ENCODE measurements around the gene DPYSL3.

Gene DPYSL3

DNA sequence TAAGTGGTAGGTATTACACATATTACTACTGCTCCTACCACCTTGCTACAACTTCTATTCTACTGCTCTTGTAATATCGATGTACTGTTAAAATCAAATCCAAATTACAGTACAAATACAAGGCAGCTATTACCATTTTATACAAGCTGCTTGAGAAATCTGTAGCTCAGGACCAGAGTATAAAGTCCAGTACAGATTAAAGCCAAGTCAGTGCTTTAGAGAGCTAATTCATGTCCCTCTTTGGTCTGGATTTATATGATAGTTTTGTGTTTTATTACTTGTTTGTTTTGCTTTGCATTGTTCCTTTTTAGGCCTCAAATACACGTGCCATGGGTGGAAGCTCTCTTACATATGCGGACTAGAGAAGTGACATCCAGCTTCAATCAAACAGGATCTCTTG lies 75.8 kb downstream of the DPYSL3 start:
- DNase-seq = no peak

DNA sequence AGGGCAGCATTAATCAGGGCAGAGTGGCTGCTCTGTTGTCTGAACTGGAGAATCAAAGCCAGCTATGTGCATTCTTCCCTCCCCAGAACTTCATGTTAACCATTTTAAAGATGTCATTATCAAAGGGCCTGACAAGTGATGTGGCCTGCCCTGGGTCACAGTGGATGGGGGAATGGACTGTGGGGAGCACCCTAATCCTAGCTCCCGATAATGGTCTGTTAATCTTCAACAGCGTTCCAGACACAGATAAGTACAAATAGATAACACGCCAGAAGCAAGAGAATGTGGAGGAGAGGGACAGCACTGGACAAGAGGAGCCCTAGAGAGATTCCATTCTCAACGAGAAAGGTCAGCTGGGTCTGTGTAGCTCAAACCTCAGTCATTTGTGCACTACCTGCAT lies 77.5 kb downstream of the DPYSL3 start:
- DNase-seq = no peak

DNA sequence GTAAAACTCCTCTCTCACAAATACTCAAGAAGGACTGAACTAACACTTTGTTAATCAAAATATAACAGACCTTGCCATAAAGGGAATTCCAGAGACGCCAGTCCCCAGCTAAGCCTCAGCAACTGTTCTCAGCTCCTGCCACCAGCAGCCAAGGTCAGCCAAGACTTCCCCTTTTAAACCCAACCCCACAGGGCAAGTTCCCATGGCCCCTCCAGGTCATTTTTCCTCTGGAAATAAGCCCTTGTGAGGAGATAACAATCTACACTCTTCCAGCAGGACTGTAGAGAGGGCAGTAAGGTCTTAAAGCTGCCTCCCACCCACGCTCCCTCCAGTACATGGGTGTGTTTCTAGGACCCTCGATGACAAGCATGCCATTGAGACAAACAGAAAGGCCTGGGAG lies 78.3 kb downstream of the DPYSL3 start:
- no peak for DNase-seq

DNA sequence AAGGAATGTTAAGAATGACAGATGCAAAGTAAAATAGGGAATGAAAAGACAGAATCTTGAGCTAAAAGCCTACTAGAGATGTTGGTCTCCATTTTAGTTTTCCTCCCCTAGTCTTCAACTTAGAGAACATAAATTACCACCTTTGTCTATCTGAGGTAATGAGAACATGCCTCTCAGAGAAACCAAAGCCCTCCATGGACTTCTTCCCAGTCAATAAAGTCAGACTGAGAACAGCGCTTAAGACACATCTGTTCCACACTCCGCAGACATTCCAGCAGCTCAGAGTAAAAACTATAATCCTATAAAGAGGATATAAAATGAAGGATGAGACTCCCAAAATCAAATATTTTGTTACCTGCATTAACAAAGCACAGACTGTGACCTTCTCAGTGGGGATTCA lies 79.2 kb downstream of the DPYSL3 start:
- no peak for DNase-seq

DNA sequence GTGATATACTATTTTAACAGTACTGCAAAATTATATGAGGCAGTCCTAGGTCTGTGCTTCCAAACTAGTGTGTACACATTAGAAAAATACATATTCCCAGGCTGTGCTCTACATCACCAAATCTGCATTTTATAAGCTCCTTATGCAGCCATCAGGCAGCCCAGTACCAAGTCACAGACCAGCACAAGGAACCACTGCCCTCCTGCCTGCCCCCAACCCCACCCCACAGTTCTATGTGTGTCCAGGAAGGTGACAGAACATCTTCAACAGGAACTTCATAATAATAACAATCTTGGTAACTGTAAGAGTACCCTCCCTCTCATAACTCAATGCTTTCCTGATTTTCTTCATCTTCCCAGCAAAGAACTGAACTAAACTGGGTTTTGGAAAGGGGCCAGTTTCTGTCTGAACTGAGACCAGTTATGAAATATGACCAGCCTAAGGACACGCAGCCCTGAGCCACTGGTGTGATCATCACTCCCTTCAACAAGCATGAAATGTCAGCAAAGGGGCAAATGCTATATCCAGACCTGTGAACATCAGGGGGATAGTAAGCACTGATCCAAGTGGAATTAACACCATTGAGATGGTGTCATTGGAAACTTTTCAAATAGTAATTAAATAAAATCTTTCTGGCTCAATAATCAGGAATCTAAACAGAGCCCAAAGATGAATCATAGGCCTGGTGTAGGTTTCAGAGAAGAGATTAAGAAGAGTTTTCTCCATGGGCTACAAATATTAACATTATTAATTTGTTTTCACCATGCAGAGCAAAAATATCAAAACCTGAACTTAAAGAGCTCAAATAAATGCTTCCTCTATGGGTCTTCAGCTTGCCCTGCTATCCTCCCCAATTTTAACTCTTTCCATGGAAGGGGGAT lies 82.1 kb downstream of the DPYSL3 start:
- no peak for DNase-seq

DNA sequence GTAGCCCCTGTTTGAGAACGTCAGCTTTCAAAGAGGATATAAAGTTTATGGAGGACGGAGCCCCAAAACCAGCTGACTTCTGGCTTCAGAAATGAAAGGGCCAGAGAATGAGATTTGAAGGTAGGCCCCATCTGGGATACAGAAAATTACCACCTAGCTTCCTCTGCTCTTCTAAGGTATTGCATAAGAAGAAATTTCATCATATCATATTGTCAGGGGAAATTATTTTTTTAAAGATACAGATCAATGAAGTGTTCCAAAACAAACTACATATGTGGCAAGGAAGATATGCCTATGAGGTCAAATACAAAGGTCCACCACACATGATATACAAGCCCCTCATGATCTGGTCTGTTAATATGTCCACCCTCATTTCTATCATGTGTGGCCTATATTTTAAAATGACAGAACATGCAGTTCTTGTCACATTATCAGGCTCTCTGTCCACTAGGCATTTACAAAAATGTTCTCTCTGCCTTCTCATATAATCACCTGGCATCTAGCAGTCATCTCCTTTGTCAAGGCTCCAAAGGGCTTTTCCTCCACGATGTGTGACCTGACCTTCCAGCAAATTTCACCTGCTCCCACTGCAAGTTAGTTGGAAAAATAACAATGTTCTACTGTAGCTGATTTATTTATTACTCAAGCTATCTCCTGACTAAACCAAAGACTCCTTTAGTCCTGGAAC lies 83.1 kb downstream of the DPYSL3 start:
- DNase-seq = no peak

DNA sequence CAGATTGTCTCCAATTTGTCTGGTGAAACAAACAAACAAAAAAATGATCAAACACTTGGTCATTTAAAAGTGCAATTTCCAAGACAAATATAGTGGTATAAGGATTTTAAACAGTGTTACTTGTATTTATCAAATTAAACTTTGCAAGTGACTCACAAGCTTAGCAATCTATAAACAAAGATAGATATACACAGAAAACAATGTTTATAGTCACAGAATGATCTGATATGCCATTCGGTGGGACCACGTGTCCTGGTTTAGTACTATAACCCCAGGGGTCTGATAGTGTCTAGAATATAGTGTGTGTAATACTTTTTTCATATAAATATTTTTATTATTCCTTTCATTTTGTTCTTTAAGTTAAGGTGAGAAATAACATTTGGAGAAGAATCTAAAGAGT lies 91.3 kb downstream of the DPYSL3 start:
- DNase-seq = no peak

DNA sequence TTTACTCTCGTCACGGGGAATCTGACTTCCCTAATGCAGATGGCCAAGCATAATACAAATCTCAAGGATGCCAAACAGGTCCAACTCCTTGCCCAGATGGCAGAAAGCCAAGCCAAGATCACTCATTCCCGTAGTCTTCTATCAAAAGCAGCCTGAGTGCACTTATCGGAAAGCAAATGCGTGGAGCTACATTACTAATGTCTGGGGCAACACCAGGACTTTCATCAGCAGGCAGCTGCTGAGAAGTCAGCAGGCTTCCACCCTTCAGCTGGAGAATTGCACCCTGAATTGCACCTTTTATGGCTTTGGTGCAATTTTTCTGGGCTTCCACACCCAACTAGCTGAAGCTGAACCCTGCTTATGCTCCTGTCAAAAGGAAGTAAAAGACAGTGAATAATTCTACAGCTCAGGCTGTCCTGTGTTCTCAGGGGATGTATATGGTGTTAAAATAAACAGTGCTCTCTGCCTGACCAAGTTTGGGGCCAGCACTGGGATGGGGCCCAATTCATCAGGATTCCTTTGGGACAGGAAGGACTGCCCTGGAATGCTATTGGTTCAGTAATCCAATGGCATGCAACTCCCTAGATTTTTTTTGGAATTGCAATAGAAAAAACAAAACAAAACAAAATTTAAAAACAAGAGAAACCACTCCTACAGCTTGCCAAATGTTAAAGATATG lies 92.6 kb downstream of the DPYSL3 start:
- no peak for DNase-seq

DNA sequence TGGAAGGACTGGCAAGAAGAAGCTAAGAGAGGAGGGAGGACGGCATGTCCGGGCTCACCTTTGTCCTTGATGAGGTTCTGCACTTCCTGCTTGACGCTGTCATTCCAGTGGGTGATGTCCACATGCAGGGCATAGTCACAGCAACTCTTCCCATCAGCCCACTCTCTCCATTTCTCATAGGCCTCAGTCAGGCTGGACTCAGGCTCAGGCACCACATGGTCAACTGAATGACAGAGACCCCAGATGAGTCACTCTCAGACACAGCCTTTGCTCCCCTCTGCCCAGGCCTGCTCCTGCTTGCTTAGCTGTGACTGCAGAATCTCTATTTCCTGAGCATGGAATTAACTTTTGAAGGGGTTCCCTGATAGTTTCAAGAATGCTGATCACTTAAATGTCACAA lies 94.2 kb downstream of the DPYSL3 start:
- DNase-seq = no peak

DNA sequence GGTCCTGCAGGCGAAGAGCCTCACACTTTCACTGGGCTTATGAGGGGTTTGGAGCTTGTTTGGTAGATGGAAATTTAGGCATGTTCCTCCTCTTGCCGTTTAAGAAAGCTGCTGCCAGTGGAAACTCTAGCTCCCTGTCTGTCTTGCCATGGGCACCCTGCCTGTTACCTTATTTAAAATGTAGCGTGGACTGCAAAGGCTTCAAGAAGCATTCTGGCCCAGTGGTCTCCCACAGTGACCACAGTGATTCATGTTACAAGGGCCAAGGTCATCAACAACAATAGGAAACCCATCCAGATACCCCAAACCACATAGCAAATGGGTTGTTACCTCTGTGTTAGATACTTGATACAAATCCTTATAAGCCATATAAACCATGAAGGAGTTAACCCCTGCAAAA lies 96.6 kb downstream of the DPYSL3 start:
- no peak for DNase-seq

DNA sequence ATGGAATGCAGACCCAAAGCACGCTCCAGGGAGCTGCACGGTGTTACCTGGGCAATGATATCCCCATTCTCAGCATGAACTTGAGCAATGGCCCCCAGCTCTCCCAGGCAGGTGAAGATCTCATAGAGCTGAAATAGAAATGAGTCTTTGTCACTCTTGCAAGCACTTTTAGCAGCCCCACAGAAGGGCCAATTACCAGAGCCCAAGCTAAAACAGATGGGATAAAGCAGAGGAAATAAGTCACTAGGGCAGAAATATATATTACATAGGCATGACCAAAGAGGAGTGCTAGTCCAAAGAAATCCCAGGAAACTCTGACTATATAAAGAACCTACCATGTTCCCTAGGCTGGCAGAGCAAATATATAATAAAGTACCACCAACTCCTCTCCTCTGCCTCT lies 97.3 kb downstream of the DPYSL3 start:
- DNase-seq = no peak

DNA sequence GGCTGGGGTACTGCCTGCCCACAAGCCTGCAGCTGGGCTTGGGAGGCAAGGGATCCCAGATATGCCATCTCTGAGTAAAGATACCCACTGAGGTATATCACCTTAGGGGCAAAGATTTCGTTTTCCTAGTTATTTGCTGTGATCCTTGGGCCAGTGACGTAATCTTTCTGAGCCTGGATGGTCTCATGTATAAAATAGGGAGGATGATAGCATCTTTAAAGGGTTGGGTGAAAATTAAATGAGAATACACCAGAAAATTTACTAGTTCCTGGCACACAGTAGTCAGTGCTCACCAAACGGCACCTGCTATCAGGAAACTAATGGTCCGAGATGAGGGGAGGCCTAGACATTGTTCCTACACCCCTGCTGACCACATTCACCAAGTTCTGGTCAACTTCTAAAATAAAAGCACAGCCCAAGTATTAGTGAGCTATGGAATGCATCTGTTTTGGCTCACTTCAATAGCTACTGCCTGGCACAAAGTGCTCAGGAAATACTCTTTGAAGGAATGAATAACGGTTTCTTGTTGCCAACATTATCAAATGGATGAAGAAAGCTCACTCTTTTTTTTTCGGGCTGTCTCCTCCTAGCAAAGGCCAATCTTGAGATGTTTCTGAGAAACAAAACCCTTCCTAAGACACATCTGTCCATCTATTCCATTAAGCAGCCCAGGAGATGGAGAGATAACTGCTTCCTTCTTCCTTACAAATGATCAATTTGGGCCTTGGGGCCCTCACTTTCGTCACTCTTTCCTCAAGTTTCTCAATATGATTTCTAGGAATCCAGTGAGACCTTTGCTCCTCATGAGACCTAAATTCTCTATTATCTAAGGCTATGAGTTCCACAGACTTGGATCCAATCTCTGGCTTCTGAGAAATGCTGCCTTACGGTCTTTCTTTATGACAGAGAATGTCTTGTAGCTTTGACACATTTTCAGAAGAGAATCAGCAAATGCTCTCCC lies 98.2 kb downstream of the DPYSL3 start:
- no peak for DNase-seq

DNA sequence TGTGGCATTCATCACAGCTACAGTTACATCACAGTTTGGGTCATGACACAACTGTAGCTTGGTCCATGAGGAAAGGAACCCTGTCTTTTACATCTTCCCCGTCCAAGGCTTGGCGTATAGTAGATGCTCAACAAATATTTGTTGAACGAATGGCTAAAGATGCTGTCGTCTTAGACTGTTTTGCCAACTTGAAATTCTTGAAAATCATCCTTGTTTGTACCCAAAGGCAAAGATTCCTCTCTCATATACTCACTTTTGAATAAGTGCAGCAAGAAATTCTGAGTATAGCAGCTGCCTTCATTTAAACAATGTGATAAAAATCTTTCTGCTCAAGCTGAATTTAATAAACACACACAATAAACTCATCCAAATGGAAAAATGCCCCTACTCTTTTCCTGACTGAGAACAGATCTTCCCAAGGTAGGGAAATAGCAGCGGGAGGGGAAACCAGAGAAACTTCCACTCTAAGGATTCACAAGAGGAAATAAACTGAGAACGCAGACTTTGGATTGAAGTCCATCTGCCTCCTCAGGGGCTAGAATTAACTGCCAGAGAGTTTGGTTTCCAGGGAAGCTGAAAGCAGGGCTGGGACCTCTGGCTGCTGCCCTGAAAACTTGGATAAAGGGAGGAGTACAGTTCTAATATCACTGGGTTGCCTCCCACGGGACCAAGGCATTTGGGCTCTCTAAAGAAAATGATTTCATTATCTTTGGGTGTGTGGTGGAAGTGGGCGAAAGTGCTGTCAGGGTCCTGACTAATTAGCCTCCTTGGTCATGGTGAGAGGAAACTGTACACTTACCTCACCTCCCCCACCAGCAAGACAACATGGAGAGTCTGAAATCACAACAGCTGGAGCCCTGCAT lies 99.1 kb downstream of the DPYSL3 start:
- DNase-seq = no peak

DNA sequence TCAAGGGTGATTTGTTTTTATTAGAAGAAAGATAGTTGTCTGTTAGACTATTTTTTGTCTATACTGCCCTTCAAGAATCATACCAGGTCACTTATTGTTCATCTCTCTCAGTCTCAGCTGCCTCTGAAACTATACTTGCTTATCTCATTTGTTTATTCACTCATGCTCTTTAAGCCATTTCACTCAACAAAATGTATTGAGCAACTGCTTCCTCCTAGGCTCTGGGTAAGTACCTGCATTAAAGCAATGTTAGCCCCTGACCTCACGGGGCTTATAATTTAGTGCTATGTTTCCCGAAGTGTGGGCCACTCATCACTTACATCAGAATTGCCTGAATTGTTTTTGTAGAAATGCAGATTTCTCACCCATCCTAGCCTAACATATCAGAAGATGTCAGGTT lies 100.9 kb downstream of the DPYSL3 start:
- no peak for DNase-seq

DNA sequence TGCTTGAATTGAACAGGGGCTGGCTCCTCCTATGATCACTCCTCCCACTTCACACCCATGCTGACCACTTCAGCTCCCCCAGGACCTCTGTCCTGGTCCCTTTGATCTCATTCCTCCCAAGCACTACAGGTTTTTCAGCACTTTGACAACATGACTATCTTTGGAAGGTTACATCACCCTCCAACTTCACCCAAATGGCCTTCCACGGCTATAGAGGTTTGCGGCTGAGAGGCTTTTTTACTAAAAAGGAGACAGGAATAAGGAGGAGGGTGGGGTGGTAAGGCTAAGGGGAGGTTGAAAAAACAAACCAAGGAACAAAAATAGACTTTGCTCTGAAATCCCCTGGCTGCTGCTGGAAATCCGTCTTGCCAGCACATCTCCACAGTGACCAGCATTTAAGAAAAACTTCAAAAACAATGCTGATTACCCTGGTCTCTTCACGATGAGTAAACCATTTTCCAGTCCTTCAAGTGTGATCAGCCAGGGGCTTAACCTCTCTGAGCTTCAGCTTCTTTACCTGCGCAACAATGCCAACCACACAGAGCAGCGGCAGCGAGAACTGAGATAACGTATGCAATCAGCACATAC lies 102.7 kb downstream of the DPYSL3 start:
- no peak for DNase-seq

DNA sequence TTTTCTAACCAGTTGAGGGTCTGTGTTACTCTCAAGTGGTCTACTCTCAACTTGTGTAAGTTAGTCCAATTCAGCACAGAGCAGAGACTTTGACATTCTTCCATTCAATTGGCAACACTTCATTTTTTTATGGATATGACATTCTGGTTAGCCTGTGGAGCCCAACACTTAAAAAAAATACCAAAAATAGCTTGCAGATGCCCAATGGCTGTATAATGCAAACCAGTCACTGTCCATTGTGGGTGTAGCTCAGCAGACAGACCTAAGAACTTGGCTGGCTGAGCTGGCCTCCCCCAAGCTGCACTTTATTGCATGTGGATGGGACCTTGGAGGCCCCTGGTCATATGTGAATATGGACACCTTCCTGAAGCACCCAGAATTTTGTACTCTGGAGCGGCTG lies 103.2 kb downstream of the DPYSL3 start:
- no peak for DNase-seq

DNA sequence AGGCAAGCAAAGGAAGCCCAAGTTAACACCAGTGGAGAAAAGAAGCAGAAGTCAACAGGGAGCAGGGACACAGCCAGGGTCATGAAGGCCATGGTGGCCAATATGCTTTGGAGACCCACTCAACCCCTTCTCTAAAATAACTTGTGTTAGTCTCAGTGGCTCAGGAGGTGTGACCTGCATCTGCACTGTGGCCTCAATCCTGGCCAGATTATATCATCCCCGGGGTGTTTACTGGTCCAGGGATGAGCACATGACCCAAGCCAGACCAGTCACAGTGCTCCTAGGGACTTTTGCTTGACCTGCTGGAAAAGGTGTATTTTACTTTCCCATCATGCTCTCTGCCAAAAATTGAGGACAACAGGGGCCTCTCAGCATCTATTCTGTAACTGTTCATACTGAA lies 105.2 kb downstream of the DPYSL3 start:
- no peak for DNase-seq

DNA sequence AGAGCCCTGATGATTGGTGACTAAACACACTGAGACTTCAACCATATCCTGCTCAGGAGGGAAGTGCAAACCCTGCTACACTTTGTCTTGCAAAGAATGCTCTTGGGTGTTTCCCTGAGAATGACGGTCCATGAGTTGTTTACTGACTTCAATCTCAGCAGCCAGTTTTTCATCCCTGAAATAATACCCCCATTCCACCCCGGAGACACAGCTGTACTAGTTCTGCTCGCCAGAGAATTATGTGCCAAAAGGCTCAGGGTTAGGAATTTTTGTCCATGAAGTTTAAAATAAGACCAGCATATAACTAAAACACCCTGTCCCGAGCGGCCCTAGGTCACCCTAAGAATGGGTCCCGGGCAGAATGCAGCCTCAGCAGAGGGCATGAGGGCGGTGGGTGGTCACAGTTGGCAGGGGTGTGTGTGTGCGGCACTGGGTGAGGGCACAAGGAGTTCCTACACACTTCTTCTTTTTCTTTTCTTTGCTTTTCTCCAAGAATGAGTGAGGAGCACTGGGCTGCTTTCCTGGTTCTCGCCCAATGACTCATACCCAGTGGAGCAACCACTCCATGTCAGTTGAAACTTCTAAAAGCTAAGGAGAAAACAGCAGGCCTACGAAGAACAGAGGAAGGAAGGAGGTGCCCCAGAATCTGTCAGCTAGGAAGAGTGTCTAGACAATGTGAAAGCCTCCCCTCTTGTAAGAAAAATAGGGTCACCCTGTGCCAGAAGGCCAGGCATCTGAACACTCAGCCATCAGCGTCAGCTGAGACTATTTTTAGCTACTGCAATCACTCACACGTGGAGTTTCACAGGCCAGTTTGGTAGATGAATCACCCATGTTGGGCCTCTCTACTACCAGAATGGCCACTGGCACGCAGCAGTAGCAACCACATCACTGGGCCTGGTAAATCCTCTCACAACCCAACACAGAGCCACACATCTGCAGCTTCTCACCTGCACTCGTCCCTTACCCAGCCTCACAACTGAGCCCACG lies 105.9 kb downstream of the DPYSL3 start:
- no peak for DNase-seq

DNA sequence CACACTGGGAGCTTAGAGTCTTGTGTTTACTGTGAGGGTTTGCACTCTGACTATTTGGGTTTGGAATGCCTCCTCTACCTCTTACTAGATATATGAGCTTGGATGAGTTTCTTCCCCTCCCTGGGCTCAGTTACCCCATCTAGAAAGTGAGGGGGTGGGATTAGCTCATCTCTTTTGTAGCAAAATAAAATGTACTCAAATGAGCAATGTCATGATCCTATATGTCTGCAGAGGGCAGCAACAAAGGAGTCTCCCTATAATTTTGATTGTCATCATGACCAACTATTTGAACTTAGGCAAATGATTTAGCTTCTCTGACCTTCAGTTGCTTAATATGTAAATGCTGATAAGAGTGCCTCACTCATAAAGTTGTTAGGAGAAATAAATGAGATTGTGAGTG lies 109.0 kb downstream of the DPYSL3 start:
- no peak for DNase-seq

Measured in activated naive CD4-positive, alpha-beta T cell treated with Interleukin-2 at 50 U/mL for 16 hours (primary cell).